ENCODE results near the gene DLX6. TPM values are rescaled to one million over a fixed set of nuclear protein-coding genes. Genes with fewer than 3 reads are reported as not detected.

The DLX6 gene
- total RNA-seq, 6 experiments from 2014 or later: not detected

DNA sequence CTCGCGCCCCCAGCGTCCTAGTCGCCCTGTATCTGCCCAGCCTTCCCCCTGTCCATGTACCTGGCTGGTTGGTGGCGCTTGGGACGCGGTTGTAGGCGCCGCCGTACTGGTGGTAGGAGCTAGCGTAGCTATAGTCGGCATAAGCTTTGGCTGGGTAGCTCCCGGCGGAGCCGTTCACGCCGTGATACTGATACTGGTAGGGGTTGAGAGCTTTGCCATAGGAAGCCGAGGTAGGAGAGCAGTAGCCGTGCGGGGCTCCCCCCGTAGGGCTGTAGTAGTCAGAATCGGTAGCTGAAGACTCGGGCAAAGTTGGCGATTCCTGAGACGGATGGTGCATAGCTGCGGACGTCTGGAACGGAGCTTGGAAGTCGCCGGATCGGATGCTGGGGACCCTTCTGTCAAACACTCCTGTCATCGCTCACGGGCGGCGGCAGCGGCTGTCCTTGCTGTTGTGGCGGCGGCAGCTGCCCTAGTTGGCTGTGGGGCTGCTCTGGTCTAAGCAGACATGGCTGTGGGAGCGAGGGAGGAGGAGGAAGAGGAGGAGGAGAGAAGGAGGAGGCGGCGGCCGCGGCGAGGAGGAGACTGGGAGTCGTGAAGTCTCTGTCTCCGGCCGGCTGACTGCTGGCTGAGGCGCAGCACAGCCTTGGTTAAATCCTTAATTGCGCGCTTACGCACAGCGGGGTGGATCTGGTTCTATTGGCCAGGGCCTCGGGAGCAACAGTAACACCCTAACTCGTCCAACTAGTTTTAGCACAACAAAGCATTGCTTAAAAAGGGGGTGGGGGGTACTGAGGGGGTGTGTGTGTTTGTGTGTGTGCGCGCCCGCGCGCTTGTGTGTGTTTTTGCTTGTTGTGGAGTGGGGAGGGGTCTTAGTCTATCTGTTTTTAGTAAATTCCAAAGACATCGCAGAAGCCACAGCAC lies 19.1 kb downstream of the DLX6 start, which contains the start of gene DLX5:
DLX5 (minus strand) TSS at position 623 of the 921 bp plus-strand sequence; CDS start at position 415, 208 bp downstream.
- Histone ChIP-seq H3K27me3 (peaks cover 9 to 45% of the 10 kb centered on the region in 2 donors), H3K4me1 (peaks cover 0 to 26% (median 0%) of the 10 kb centered on the region in 4 donors), H3K36me3 (no peaks in the 10 kb centered on the region), H3K9me3 (no peaks in the 10 kb centered on the region), H3K27ac (no peak within 1 kb of the TSS), H3K4me3 (peak within 1 kb of the TSS in 1 of 3 donors; percentile 14)
- 2% methylated on average over 40 of the region's 60 CpGs for WGBS (ENCODE audit: insufficient coverage, low coverage, low lambda C conversion rate, missing lambda C conversion rate)
- intact Hi-C loops (cut with DNase I): loop anchor here in 1 of 2 donors (10.0 kb wide), 1 partner anchor 950 kb away; no protein-coding TSS in a partner anchor
- DNase-seq (no peak), ATAC-seq (peak; percentile 5 to 44 (median 17))
- TF ChIP-seq, protein P1, sequence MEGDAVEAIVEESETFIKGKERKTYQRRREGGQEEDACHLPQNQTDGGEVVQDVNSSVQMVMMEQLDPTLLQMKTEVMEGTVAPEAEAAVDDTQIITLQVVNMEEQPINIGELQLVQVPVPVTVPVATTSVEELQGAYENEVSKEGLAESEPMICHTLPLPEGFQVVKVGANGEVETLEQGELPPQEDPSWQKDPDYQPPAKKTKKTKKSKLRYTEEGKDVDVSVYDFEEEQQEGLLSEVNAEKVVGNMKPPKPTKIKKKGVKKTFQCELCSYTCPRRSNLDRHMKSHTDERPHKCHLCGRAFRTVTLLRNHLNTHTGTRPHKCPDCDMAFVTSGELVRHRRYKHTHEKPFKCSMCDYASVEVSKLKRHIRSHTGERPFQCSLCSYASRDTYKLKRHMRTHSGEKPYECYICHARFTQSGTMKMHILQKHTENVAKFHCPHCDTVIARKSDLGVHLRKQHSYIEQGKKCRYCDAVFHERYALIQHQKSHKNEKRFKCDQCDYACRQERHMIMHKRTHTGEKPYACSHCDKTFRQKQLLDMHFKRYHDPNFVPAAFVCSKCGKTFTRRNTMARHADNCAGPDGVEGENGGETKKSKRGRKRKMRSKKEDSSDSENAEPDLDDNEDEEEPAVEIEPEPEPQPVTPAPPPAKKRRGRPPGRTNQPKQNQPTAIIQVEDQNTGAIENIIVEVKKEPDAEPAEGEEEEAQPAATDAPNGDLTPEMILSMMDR (IDR thresholded peaks at IDR 0.05): no peak
- no peak for TF ChIP-seq POLR2A (IDR thresholded peaks at IDR 0.05)

DNA sequence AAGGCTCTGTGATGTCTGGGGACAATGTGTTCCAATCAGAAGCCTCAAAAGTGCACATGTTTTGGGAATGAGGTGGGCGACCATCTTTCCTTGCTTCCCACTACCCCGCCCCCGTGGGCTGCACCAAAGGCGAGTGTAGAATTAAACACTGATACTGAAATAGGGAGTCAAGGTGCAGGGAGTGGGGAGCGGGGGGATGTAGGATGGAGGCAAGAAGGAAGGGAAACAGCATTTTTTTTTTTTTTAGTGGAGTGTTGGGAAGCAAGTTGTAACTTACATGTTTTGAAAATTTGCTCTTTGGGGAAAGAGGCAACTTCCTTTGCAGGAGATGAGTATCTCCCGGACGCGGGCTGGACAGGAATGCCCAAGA lies 19.8 kb downstream of the DLX6 start:
- H3K4me1 ChIP-seq: peaks cover 0 to 26% (median 0%) of the 10 kb centered on the region in 4 donors
- no peaks in the 10 kb centered on the region for H3K36me3 ChIP-seq
- DNase-seq: no peak
- intact Hi-C loops (cut with DNase I): loop anchor here in 1 of 2 donors (10.0 kb wide), 1 partner anchor 950 kb away; no protein-coding TSS in a partner anchor
- H3K27me3 ChIP-seq: peaks cover 9 to 39% of the 10 kb centered on the region in 2 donors
- H3K27ac ChIP-seq: no peak overlapping the region
- no peaks in the 10 kb centered on the region for H3K9me3 ChIP-seq
- no peak for ATAC-seq
- no peak for TF ChIP-seq POLR2A (IDR thresholded peaks at IDR 0.05)
- 28% methylated on average over 8 of the region's 8 CpGs for WGBS (ENCODE audit: insufficient coverage, low coverage, low lambda C conversion rate, missing lambda C conversion rate)
- no peak overlapping the region for H3K4me3 ChIP-seq

DNA sequence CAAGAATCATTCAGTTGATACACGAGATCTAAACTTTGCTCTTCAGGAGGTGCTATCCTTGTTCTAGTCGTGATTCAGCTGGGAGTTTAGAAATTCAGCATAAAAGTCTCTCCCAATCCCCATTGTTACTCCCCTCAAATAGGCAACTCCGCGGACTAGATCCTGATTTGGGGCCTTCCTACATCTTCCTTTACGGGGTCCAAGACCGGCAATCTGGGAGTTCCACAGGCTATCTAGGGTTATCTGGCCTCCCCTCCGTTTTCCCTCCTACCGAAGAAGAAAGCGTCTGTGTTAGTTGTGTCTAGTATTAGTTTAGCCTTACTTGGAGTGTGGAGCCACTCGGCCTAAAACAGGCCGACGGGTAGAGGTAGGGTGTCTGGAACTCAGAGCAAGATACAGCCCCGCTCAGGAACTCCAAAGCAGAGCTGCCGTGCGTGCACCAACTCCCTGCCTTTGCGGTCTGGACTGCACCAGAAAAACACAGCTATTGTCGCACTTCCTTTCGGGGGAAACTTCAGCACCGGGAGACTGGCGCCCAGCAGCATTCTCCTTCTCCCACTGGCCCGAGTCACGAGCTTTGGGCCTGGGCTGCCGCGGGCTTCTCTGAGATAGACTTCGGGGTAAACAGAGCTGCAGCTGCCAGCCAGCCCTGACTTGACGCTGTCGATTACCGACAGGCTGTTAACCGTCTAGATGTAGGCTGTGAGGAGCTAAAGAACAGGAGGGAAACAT lies 20.8 kb downstream of the DLX6 start:
- ATAC-seq (peak in 3 of 4 donors; percentile 7 to 24 (median 12)), DNase-seq (peak in 1 of 3 donors; percentile 59)
- TF ChIP-seq, protein P1 (IDR thresholded peaks at IDR 0.05): no peak
- TF ChIP-seq POLR2A (IDR thresholded peaks at IDR 0.05): no peak
- 24% methylated on average over 23 of the region's 29 CpGs for WGBS (ENCODE audit: insufficient coverage, low coverage, low lambda C conversion rate, missing lambda C conversion rate)
- H3K27ac ChIP-seq: no peak overlapping the region
- H3K4me1 ChIP-seq: peaks cover 0 to 22% (median 0%) of the 10 kb centered on the region in 4 donors
- no peaks in the 10 kb centered on the region for H3K36me3 ChIP-seq
- no peaks in the 10 kb centered on the region for H3K9me3 ChIP-seq
- peaks cover 4 to 28% of the 10 kb centered on the region in 2 donors for H3K27me3 ChIP-seq
- intact Hi-C loops (cut with DNase I): loop anchor here in 1 of 2 donors (10.0 kb wide), 1 partner anchor 951 kb away; no protein-coding TSS in a partner anchor
- H3K4me3 ChIP-seq: no peak overlapping the region

DNA sequence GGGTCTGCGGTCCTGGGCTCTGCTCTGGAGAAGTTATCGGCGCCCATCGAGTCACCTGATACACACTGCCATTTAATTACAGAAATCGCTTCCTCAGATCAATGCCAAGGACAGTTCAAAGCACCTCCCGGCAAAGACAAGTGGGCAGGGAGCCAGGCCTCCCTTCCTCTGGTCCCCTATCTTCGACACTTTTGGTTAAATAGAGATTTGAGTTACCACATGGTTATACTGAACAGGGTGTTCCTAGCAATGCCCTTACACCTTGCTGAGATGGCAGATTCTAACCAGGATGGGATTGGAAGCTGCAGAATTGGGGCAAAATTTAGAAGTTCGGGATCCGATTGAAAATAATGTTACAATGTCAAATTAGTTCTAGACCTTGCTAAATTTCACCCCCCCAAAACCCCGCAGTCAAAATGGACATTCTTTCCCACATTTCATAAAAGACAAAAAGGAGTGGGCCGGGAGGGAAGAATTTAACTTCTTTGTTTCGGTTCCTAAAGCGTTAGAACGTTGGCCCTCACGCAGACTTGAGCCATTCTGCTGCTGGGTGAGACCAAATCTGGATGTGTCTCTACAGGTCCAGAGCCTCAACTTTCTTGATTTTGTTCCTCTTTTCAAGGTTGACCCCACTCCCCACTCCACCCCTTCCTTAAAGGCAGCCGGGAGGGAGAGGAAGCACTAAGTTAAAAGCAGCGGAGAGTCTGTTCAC lies 21.5 kb downstream of the DLX6 start:
- Histone ChIP-seq H3K4me1 (peaks cover 0 to 15% (median 0%) of the 10 kb centered on the region in 4 donors), H3K36me3 (no peaks in the 10 kb centered on the region), H3K27ac (no peak overlapping the region), H3K4me3 (peak overlapping the region in 2 of 3 donors; percentile 31 to 43), H3K27me3 (peaks cover 4 to 21% of the 10 kb centered on the region in 2 donors), H3K9me3 (no peaks in the 10 kb centered on the region)
- 16% methylated on average over 17 of the region's 17 CpGs for WGBS (ENCODE audit: insufficient coverage, low coverage, low lambda C conversion rate, missing lambda C conversion rate)
- TF ChIP-seq POLR2A (IDR thresholded peaks at IDR 0.05): no peak
- TF ChIP-seq, protein P1 (IDR thresholded peaks at IDR 0.05): no peak
- DNase-seq (no peak), ATAC-seq (peak in 2 of 4 donors; percentile 38 to 43)
- intact Hi-C loops (cut with DNase I): loop anchor here in 1 of 2 donors (10.0 kb wide), 1 partner anchor 952 kb away; no protein-coding TSS in a partner anchor

Data from right lobe of liver (tissue), 6 donors.